GM10248 (cell line): ENCODE data around the gene KRTAP12-4.
"Not testable (repeated sequence)": the region's sequence is repeated elsewhere in the genome, so short reads cannot be mapped to it uniquely, and the experiment has no call there.

ENCODE experiments used
- CTCF ChIA-PET: fragments of 300-600 bp; sonication (Branson Sonifier 250); formaldehyde crosslinking; extraction: SDS; loops from one replicate; lab custom pipeline; 2021; ENCODE audit warnings: antibody characterized with exemption; lab: Yijun Ruan, JAX
- POLR2A ChIA-PET: fragments of 350-650 bp; sonication (Branson Sonifier 250); formaldehyde crosslinking; extraction: SDS; loops from one replicate; lab custom pipeline; 2020; ENCODE audit warnings: antibody characterized with exemption; lab: Yijun Ruan, JAX
- DNase-seq: peaks from one replicate; pipeline ENCODE4 v3.0.0; 2012; ENCODE audit errors: extremely low spot score
- TF ChIP-seq, protein P1 (sequence below): IDR thresholded peaks from 2 replicates; pipeline ENCODE4 v1.5.1; 2012; ENCODE audit warnings: mild to moderate bottlenecking, low read depth; ENCODE audit errors: extremely low read depth, missing control alignments, control extremely low read depth

The KRTAP12-4 gene

GRCh38 chr21:44640761-44641160 is 13.7 kb downstream of the KRTAP12-4 start:
- TF ChIP-seq, protein P1, sequence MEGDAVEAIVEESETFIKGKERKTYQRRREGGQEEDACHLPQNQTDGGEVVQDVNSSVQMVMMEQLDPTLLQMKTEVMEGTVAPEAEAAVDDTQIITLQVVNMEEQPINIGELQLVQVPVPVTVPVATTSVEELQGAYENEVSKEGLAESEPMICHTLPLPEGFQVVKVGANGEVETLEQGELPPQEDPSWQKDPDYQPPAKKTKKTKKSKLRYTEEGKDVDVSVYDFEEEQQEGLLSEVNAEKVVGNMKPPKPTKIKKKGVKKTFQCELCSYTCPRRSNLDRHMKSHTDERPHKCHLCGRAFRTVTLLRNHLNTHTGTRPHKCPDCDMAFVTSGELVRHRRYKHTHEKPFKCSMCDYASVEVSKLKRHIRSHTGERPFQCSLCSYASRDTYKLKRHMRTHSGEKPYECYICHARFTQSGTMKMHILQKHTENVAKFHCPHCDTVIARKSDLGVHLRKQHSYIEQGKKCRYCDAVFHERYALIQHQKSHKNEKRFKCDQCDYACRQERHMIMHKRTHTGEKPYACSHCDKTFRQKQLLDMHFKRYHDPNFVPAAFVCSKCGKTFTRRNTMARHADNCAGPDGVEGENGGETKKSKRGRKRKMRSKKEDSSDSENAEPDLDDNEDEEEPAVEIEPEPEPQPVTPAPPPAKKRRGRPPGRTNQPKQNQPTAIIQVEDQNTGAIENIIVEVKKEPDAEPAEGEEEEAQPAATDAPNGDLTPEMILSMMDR = no peak
- CTCF ChIA-PET = no interaction called here

GRCh38 chr21:44639331-44639655 is 15.2 kb downstream of the KRTAP12-4 start:
- DNase-seq = no peak
- TF ChIP-seq, protein P1 = no peak
- ChIA-PET POLR2A (no interaction called here), CTCF (no interaction called here)

More at GRCh38 chr21:44640761-44641160, 13.7 kb downstream of the KRTAP12-4 start:
- POLR2A ChIA-PET = no interaction called here
- DNase-seq = no peak

GRCh38 chr21:44638506-44639330 is 15.7 kb downstream of the KRTAP12-4 start:
- CTCF ChIA-PET, POLR2A ChIA-PET: not testable (repeated sequence)

GRCh38 chr21:44637851-44638348 is 16.6 kb downstream of the KRTAP12-4 start:
- POLR2A ChIA-PET, CTCF ChIA-PET, DNase-seq: not testable (repeated sequence)

More at GRCh38 chr21:44638506-44639330, 15.7 kb downstream of the KRTAP12-4 start:
- not testable (repeated sequence) for DNase-seq

- no peak for DNase-seq
- TF ChIP-seq, protein P1 = no peak
- CTCF ChIA-PET = no interaction called here
- POLR2A ChIA-PET = no interaction called here
Measured at GRCh38 chr21:44637018-44637850, 17.2 kb downstream of the KRTAP12-4 start, which contains the start of gene KRTAP10-10. TSS of gene KRTAP10-10 (plus strand) at chr21:44637356. CDS start at chr21:44637418, 62 bp downstream.

DNA sequence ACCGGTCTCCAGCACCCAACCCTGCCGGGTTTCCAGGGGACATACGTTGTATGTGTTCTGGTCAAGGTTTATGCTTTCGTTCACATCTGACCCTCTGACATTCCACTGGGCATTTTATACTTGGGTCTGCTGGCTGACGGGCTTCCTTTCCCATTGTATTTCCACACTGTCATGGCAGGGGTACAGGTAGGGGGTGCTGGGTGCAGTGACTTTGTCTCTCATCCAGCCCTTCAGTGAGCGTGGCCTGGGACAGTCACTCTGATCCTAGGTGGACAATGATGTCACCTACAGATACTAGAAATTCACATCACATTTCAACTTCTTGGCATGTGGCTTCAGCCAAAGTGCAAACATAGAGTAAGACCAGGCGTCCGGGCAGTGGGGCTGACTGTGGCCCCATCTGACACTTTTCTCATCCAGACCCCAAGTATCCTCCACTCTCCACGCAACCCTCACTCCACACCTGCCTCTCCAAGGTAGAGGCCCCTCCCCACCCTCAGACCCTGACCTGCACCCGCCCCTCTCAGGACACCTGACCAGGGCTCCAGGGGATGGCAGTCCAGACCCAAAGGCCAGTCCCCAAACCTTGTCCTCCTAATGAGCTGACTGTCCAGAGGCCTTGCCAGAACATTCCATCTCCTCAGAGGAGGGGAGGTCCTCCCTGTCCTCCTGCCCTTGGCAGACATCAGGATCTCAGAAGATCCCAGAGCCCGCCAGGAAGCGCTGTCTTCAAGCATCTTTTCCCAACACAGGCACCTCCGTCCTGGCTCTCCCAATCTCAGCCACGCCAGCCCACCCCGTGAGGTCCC is 18.0 kb downstream of the KRTAP12-4 start:
- ChIA-PET POLR2A (no interaction called here), CTCF (no interaction called here)
- no peak for DNase-seq
- TF ChIP-seq, protein P1 = no peak

DNA sequence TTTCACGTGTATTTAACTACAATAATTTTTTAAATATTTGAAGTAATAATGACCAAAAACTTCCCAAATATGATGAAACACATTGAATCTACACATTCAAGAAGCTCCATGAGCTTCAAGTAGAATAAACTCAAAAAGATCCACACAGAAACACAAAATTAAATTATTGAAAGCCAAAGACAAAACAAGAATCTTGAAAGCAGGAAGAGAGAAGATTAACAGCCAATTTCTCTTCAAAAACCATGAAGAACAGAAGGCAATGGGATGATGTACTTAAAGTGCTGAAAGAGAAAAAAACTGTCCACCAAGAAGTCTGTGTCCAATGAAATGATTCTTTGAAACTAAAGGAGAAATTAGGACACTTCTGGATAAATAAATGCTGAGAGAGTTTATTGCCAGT is 22.4 kb downstream of the KRTAP12-4 start:
- no peak for DNase-seq
- ChIA-PET CTCF (no interaction called here), POLR2A (no interaction called here)
- TF ChIP-seq, protein P1 = no peak
